Measurements from ENCODE around the gene DNAJB5. TPM values are rescaled to one million over a fixed set of nuclear protein-coding genes. Genes with fewer than 3 reads are reported as not detected.
A peak's percentile ranks its signal among the peaks of the same experiment; 100 is the strongest.
"Not testable (repeated sequence)": the region's sequence is repeated elsewhere in the genome, so short reads cannot be mapped to it uniquely, and the experiment has no call there.

Gene DNAJB5
- total RNA-seq, 2 experiments from 2014 or later: 11.5 to 12.0 TPM

DNA sequence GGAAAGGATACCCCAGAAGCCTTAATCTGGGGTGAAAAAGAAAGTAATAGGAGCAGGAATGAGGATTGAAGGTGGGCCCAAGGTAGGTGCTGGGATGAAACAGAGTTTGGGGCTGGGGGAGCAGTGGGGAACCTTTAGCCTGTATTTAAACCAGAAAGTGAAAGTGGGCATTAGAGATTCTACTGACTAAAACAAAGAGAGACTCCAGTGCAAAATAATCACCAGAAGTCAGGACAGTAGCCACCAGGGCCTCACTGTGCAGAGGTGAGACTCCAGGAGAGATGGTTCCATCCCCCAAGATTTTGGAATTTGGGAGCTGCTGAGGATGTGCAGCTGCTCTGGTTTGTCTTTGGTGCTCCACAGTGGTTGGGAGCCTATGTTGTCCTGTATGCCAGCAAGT is 13.1 kb downstream of the DNAJB5 start:
- ChIA-PET CTCF (interaction anchor here (0.8 to 1.9 kb wide), 6 partner anchors 18 to 159 kb away, joined by 3 to 10 read pairs (median 5); partner anchors contain the start of gene UNC13B), POLR2A (interaction anchor here (1.1 to 2.0 kb wide), 3 partner anchors 13 to 77 kb away, joined by 3 to 9 read pairs (median 5); partner anchors contain the start of genes DNAJB5, FANCG and VCP)
- Mint-ChIP-seq H3K4me1 (ENCODE audit: low read depth) (peaks cover 27% of the 10 kb centered on the region), H3K9me3 (no peaks in the 10 kb centered on the region), H3K27me3 (no peaks in the 10 kb centered on the region), H3K27ac (peak overlapping the region; percentile 74), H3K36me3 (peaks cover under 1% of the 10 kb centered on the region), H3K4me3 (no peak overlapping the region)
- no peak for DNase-seq
- intact Hi-C loops (cut with micrococcal nuclease): loop anchor here (1.0 kb wide), 1 partner anchor 13 kb away; the partner anchor contains the start of gene DNAJB5

DNA sequence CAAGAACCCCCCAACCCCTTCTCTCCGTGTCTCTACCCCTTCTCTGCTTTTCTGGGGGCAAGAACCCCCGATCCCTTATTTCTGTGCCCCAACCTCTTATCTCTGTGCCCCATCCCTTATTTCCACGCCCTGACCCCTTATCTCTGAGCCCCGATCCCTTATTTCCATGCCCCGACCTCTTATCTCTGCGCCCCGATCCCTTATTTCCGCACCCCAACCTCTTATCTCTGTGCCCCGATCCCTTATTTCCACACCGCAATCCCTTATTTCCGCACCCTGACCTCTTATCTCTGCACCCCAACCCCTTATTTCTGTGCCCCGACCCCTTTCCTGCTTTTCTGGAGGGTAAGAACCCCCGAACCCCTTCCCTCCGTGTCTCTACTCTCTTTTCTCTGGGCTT is 14.8 kb downstream of the DNAJB5 start:
- POLR2A ChIA-PET; H3K9me3 Mint-ChIP-seq; H3K27ac Mint-ChIP-seq; H3K4me3 Mint-ChIP-seq; CTCF ChIA-PET; H3K27me3 Mint-ChIP-seq; DNase-seq; intact Hi-C loops (cut with micrococcal nuclease); H3K36me3 Mint-ChIP-seq: not testable (repeated sequence)
- peaks cover 21% of the 10 kb centered on the region for H3K4me1 Mint-ChIP-seq (ENCODE audit: low read depth)

DNA sequence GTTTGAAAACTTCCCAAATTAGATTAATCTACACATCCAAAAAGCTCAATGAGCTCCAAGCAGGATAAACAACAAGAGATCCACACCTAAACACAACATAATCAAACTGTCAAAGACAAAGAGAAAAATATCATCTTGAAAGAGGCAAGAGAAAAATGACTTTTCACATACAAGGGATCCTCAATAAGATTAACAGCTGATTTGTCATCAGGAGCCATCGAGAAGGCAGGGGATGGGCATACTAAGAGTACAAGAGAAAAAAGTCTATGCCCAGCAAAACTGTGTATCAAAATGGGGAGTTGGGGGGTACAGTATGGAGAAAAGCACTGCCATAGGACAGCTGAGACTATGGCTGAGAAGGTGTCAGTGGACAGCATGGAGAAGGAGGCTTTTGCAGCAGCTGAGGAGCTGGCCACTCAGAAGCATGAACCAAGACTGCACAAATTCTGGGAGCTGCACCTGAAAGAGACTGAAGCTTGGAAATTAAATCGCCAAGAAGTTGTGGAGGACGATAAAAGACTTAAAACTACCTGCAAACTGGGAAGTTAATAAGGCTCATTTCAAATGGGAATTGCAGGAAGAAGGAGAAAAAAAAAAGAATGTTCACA is 20.9 kb downstream of the DNAJB5 start:
- Mint-ChIP-seq H3K36me3 (peaks cover 43% of the 10 kb centered on the region), H3K4me1 (ENCODE audit: low read depth) (peaks cover 2% of the 10 kb centered on the region), H3K9me3 (peaks cover 15% of the 10 kb centered on the region), H3K27me3 (no peaks in the 10 kb centered on the region), H3K27ac (no peak overlapping the region), H3K4me3 (no peak overlapping the region)
- ChIA-PET POLR2A (no interaction called here), CTCF (interaction anchor here (0.6 to 0.7 kb wide), 2 partner anchors 39 to 360 kb away, joined by 3 read pairs; no protein-coding TSS in a partner anchor)
- intact Hi-C loops (cut with micrococcal nuclease): no loop called here
- DNase-seq: no peak

DNA sequence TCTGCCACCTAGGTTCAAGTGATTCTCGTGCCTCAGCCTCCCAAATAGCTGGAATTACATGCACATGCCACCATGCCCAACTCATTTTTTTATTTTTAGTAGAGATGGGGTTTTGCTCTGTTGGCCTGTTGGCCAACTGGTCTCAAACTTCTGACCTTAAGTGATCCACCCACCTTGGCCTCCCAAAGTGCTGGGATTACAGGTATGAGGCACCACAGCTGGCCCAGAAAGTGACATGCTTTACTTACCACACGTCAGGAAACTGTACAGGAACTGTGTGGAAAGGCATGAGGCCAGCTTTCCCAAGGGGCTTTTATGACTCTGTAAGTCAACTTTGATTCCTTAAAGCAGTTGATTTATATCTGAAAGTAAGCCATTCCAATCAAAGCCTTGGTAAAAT is 25.0 kb downstream of the DNAJB5 start:
- Mint-ChIP-seq H3K4me3 (no peak overlapping the region), H3K27ac (no peak overlapping the region), H3K4me1 (ENCODE audit: low read depth) (peaks cover 2% of the 10 kb centered on the region), H3K36me3 (peaks cover 40% of the 10 kb centered on the region), H3K27me3 (no peaks in the 10 kb centered on the region), H3K9me3 (peaks cover 15% of the 10 kb centered on the region)
- DNase-seq: no peak
- POLR2A ChIA-PET: no interaction called here
- intact Hi-C loops (cut with micrococcal nuclease): no loop called here
- CTCF ChIA-PET: no interaction called here

DNA sequence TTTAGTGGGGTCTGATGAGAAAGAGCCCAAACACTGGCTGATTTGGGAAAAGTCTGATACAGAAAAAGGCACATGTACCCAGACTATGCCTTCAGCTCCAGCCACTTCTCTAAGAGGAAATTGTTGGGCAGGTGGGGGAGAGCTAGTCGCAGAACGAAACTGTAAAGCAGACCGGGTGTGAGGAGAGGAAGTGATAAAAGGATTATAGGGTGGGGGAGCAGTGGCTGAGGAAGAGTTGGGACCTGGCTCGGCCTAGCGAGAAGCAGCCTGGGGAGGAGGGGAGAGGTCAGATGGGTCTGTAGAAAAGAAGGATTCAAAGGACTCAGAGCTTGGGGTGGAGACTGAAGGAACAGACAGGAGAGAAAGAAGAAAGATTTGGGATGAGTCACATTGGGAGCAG is 33.9 kb downstream of the DNAJB5 start:
- intact Hi-C loops (cut with micrococcal nuclease); H3K9me3 Mint-ChIP-seq; H3K4me1 Mint-ChIP-seq (ENCODE audit: low read depth); DNase-seq; POLR2A ChIA-PET; H3K27ac Mint-ChIP-seq; H3K4me3 Mint-ChIP-seq; H3K27me3 Mint-ChIP-seq: not testable (repeated sequence)
- H3K36me3 Mint-ChIP-seq: peaks cover 24% of the 10 kb centered on the region
- CTCF ChIA-PET: interaction anchor here (0.6 kb wide), 1 partner anchor 754 kb away, joined by 3 read pairs; no protein-coding TSS in a partner anchor

DNA sequence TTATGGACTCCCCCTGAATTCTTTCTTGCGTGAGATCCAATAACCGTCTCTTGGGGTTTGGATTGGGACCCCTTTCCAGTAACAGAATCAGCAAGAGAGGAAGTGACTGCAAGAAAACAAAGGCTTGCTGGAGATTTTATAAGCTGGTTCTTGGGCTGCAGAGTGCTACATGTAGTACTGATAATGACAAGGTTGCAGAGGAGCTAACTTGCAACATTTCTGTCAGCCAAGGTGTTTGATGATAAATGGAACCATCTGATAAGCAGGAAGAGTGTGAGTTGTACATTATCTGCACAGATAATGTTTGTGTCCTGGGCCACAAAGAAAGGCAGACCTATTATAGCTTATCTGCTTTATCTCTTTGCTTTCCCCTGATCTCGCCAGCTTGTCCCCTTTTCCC is 37.1 kb downstream of the DNAJB5 start:
- Mint-ChIP-seq H3K36me3 (peaks cover 19% of the 10 kb centered on the region), H3K4me3 (no peak overlapping the region), H3K27ac (no peak overlapping the region), H3K9me3 (no peaks in the 10 kb centered on the region), H3K4me1 (ENCODE audit: low read depth) (peaks cover 10% of the 10 kb centered on the region), H3K27me3 (no peaks in the 10 kb centered on the region)
- ChIA-PET POLR2A (no interaction called here), CTCF (interaction anchor here (0.7 to 2.4 kb wide), 4 partner anchors 25 to 788 kb away, joined by 3 to 8 read pairs (median 4); partner anchors contain the start of gene HINT2)
- intact Hi-C loops (cut with micrococcal nuclease): no loop called here
- DNase-seq: no peak

DNA sequence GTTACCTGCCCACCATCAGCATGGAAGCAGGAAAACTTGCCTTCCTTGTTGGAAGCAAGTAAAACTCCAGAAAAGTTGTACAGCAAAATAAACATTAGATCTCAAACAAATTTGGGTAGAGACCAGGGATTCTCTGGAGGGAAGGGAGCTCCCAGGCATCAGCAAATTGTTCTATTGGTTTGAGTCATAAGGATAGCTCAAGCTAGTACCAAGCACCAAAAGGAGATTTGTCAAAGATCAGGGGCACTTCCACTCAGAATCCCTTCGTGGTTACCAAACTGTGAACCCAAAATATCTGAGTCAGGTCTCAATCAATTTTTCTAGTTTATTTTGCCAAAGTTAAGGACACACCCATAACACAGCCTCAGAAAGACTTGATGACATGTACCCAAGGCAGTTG is 37.8 kb downstream of the DNAJB5 start:
- Mint-ChIP-seq H3K36me3 (peaks cover 15% of the 10 kb centered on the region), H3K4me3 (no peak overlapping the region), H3K4me1 (ENCODE audit: low read depth) (peaks cover 10% of the 10 kb centered on the region), H3K27ac (no peak overlapping the region), H3K27me3 (no peaks in the 10 kb centered on the region), H3K9me3 (no peaks in the 10 kb centered on the region)
- DNase-seq: no peak
- intact Hi-C loops (cut with micrococcal nuclease): no loop called here
- ChIA-PET POLR2A (interaction anchor here (1.6 kb wide), 1 partner anchor 44 kb away, joined by 5 read pairs; the partner anchor contains the start of gene VCP), CTCF (interaction anchor here (1.2 to 2.4 kb wide), 3 partner anchors 24 to 325 kb away, joined by 3 to 8 read pairs (median 4); no protein-coding TSS in a partner anchor)

DNA sequence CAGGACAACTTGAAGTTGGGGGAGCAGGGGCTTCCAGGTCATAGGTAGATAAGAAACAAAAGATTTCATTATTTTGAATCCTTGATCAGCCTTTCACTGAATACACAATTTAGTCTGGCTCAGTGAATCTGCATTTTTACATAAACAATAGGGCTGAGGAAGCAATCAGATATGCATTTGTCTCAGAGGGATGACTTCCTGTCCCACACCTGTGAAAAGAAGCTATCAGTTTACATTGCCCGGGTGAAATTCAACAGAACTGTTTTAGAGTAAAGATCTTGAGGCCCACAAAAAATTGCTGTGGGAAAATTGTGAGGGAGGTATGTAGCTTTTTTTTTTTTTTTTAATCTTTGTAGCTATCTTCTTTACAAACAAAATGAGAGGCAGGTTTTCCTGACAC is 38.3 kb downstream of the DNAJB5 start:
- DNase-seq: no peak
- POLR2A ChIA-PET: interaction anchor here (1.4 to 1.6 kb wide), 2 partner anchors 16 to 44 kb away, joined by 5 read pairs; partner anchors contain the start of gene VCP
- Mint-ChIP-seq H3K4me1 (ENCODE audit: low read depth) (peaks cover 10% of the 10 kb centered on the region), H3K4me3 (no peak overlapping the region), H3K36me3 (peaks cover 12% of the 10 kb centered on the region), H3K27me3 (no peaks in the 10 kb centered on the region), H3K9me3 (no peaks in the 10 kb centered on the region), H3K27ac (no peak overlapping the region)
- CTCF ChIA-PET: interaction anchor here (2.4 kb wide), 1 partner anchor 128 kb away, joined by 8 read pairs; no protein-coding TSS in a partner anchor
- intact Hi-C loops (cut with micrococcal nuclease): no loop called here

DNA sequence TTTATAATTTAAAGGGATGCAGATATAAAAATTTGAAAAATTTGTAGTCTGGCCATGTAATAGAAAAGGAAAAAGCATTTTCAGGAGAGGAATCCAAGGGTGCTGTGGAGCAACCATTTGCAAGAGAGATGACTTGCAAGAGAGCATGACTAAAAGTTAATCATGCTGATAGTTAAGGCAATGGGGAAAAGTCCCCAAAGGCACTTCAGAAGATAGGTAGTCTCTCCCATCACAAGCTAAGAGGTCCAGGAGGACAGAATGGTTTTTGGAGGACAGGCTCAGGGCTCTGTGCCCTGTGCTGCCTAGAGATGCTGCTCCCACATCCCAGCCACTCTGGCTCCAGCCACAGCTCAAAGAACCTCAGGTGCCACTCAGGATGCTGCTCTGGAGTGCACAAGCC is 38.8 kb downstream of the DNAJB5 start:
- Mint-ChIP-seq H3K9me3 (no peaks in the 10 kb centered on the region), H3K36me3 (peaks cover 12% of the 10 kb centered on the region), H3K27me3 (no peaks in the 10 kb centered on the region), H3K4me3 (no peak overlapping the region), H3K4me1 (ENCODE audit: low read depth) (peaks cover 9% of the 10 kb centered on the region), H3K27ac (no peak overlapping the region)
- ChIA-PET POLR2A (interaction anchor here (1.4 to 1.6 kb wide), 2 partner anchors 16 to 43 kb away, joined by 5 read pairs; partner anchors contain the start of gene VCP), CTCF (interaction anchor here (2.4 kb wide), 1 partner anchor 129 kb away, joined by 8 read pairs; no protein-coding TSS in a partner anchor)
- intact Hi-C loops (cut with micrococcal nuclease): no loop called here
- no peak for DNase-seq

DNA sequence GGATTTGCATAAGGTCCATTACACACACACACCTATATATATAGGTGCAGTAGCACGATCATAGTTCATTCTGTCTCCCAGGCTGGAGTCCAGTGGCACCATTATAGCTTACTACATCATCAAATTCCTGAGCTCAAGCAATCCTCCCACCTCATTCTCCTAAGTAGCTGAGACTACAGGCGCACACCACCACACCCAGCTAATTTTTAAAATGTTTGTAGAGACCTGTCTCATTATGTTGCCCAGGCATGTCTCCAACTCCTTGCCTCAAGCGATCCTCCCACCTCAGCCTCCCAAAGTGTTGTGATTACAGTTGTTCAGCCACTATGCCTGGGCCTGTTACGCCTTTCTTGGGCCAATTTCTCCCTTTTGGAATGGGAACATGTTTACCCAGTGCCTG is 39.7 kb downstream of the DNAJB5 start:
- H3K36me3 Mint-ChIP-seq: peaks cover 5% of the 10 kb centered on the region
- peaks cover 6% of the 10 kb centered on the region for H3K4me1 Mint-ChIP-seq (ENCODE audit: low read depth)
- ChIA-PET CTCF (interaction anchor here (1.1 kb wide), 1 partner anchor 35 kb away, joined by 3 read pairs; no protein-coding TSS in a partner anchor), POLR2A (interaction anchor here (1.4 kb wide), 1 partner anchor 15 kb away, joined by 5 read pairs; no protein-coding TSS in a partner anchor)
- H3K27ac Mint-ChIP-seq: no peak overlapping the region
- no peaks in the 10 kb centered on the region for H3K9me3 Mint-ChIP-seq
- DNase-seq: no peak
- intact Hi-C loops (cut with micrococcal nuclease): no loop called here
- H3K27me3 Mint-ChIP-seq: no peaks in the 10 kb centered on the region
- no peak overlapping the region for H3K4me3 Mint-ChIP-seq

DNA sequence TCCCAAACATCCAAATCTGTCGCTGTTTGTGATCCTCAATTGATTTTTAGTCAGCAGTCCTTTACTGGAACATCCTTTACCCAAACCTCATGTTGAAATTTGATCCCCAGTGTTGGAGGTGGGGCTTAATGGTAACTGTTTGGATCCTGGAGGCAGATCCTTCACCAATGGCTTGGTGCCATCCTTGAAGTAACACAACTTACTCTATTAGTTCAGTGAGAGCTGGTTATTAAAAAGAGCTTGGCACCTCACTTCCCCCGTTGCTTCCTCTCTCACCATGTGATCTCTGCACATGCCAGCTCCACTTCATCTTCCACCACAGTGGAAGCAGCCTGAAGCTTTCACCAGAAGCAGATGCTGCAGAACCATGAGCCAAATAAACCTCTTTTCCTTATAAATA is 40.3 kb downstream of the DNAJB5 start:
- H3K27ac Mint-ChIP-seq: no peak overlapping the region
- ChIA-PET POLR2A (no interaction called here), CTCF (interaction anchor here (1.0 to 1.1 kb wide), 2 partner anchors 35 to 45 kb away, joined by 3 read pairs; no protein-coding TSS in a partner anchor)
- no peak overlapping the region for H3K4me3 Mint-ChIP-seq
- H3K27me3 Mint-ChIP-seq: no peaks in the 10 kb centered on the region
- H3K9me3 Mint-ChIP-seq: no peaks in the 10 kb centered on the region
- H3K36me3 Mint-ChIP-seq: peaks cover 3% of the 10 kb centered on the region
- no peak for DNase-seq
- H3K4me1 Mint-ChIP-seq (ENCODE audit: low read depth): peaks cover 6% of the 10 kb centered on the region
- intact Hi-C loops (cut with micrococcal nuclease): no loop called here

DNA sequence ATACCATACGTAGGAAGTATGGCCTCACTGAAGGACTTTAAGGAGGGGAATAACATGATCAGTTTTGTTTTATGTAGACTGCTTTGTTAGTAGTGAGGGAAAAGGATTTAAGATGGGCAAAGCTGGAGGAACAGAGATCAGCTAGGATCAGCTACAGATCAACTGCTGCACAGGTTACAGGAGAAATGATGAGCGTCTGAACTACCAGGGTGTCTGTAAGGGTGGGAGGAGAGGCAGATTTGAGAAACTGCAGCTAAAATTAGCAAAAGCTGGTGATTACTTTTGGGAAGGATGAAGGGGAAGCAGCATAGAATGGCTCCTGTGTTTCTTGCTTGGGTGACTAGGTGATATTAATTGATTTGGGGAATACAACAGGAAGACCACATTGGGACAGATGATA is 43.6 kb downstream of the DNAJB5 start:
- Mint-ChIP-seq H3K36me3 (peaks cover 7% of the 10 kb centered on the region), H3K27me3 (no peaks in the 10 kb centered on the region), H3K27ac (no peak overlapping the region), H3K9me3 (no peaks in the 10 kb centered on the region), H3K4me1 (ENCODE audit: low read depth) (peaks cover 10% of the 10 kb centered on the region), H3K4me3 (no peak overlapping the region)
- POLR2A ChIA-PET: no interaction called here
- intact Hi-C loops (cut with micrococcal nuclease): no loop called here
- no peak for DNase-seq
- CTCF ChIA-PET: interaction anchor here (0.6 to 0.9 kb wide), 2 partner anchors 134 to 273 kb away, joined by 3 read pairs; no protein-coding TSS in a partner anchor
